Thoracic aorta (tissue), 2 donors: ENCODE data around the gene KIAA1671. TPM values are rescaled to one million over a fixed set of nuclear protein-coding genes. Genes with fewer than 3 reads are reported as not detected.
"Not testable (repeated sequence)": the region's sequence is repeated elsewhere in the genome, so short reads cannot be mapped to it uniquely, and the experiment has no call there.

Experiments used
- ATAC-seq: fragments of 150-250 bp; one replicate; pipeline ENCODE4 v1.8.0; 2017; ENCODE audit warnings: low read depth; ENCODE audit not compliant: insufficient number of reproducible peaks, low FRiP score
- DNase-seq: peaks from one replicate; pipeline ENCODE4 v3.0.0-alpha.2; 2020; ENCODE audit warnings: low spot score
- H3K27ac ChIP-seq, 2 donors: fragments of 200-600 bp; sonication (generic); 1 replicate in 1 of 2; 2 replicates in 1 of 2; pipeline ENCODE4 v1.5.1; 2016; ENCODE audit warnings: mild to moderate bottlenecking in 2 of 2, moderate library complexity in 2 of 2
- H3K27me3 ChIP-seq: fragments of 200-600 bp; sonication (generic); replicated peaks from 2 replicates; pipeline ENCODE4 v1.6.0; 2016; ENCODE audit warnings: mild to moderate bottlenecking; ENCODE audit not compliant: insufficient read depth
- H3K36me3 ChIP-seq: fragments of 200-600 bp; sonication (generic); one replicate; pipeline ENCODE4 v1.5.1; 2016
- H3K4me1 ChIP-seq, 2 donors: fragments of 200-600 bp; sonication (generic); 1 replicate in 1 of 2; 2 replicates in 1 of 2; pipeline versions ENCODE4 v1.5.1 to v1.6.0; 2016; ENCODE audit warnings: low read depth in 2 of 2, mild to moderate bottlenecking in 1 of 2; ENCODE audit not compliant: control insufficient read depth in 1 of 2
- H3K4me3 ChIP-seq: fragments of 200-600 bp; sonication (generic); 2 replicates; pipeline ENCODE4 v1.5.1; 2016; ENCODE audit warnings: mild to moderate bottlenecking
- H3K9me3 ChIP-seq: fragments of 200-600 bp; sonication (generic); 2 replicates; pipeline ENCODE4 v1.5.1; 2016
- CTCF ChIP-seq: fragments of 200-600 bp; sonication (generic); IDR thresholded peaks from one replicate; pipeline ENCODE4 v1.5.1; 2019; ENCODE audit warnings: antibody characterized with exemption
- total RNA-seq, 2 donors: library from RNA; depleted of rRNA; stranded (reverse); fragments of >200 nt; gene quantifications; one replicate each; pipeline versions ENCODE4 v1.1.0 to v1.2.3, GENCODE V29; 2016

KIAA1671 gene
- total RNA-seq, 2 donors from 2014 or later, result 57.8 to 86.8 TPM

DNA sequence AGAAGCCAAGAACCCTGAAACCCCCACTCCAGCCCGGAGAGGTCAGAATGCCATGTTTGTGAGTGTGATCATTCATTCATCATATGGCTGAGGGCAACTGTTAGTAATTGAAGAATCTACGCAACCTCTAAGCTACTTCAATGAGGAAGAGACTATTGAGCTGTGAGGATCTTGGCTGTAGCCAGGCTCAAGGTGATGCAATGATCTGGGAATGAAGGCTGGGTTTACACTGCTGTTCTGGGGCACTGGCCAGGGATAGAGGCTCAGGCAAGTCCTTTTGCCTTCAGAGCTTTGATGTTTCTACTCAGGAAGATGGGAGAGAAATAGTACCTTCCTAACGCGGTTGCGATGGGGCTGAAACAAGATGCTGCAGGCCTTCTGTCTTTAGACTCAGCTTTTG, 279.8 kb downstream of the KIAA1671 start:
- no peak for ATAC-seq

GRCh38 chr22:25233706-25234105, 281.2 kb downstream of the KIAA1671 start:
- H3K4me1 ChIP-seq, H3K27ac ChIP-seq, H3K36me3 ChIP-seq, ATAC-seq, H3K9me3 ChIP-seq, DNase-seq, H3K4me3 ChIP-seq, H3K27me3 ChIP-seq: not testable (repeated sequence)

More for the DNA sequence above, 279.8 kb downstream of the KIAA1671 start:
- TF ChIP-seq CTCF, result no peak
- Histone ChIP-seq H3K36me3 (no peaks in the 10 kb centered on the region), H3K9me3 (no peaks in the 10 kb centered on the region), H3K27me3 (no peaks in the 10 kb centered on the region), H3K4me1 (no peaks in the 10 kb centered on the region), H3K27ac (no peak overlapping the region), H3K4me3 (no peak overlapping the region)
- DNase-seq, result no peak

GRCh38 chr22:25235547-25236290, 283.2 kb downstream of the KIAA1671 start:
- Histone ChIP-seq H3K36me3 (no peaks in the 10 kb centered on the region), H3K27me3 (no peaks in the 10 kb centered on the region), H3K4me3 (no peak overlapping the region), H3K4me1 (no peaks in the 10 kb centered on the region), H3K9me3 (no peaks in the 10 kb centered on the region), H3K27ac (no peak overlapping the region)
- DNase-seq (no peak), ATAC-seq (peak; percentile 65)
- TF ChIP-seq CTCF, result peak; percentile 43

DNA sequence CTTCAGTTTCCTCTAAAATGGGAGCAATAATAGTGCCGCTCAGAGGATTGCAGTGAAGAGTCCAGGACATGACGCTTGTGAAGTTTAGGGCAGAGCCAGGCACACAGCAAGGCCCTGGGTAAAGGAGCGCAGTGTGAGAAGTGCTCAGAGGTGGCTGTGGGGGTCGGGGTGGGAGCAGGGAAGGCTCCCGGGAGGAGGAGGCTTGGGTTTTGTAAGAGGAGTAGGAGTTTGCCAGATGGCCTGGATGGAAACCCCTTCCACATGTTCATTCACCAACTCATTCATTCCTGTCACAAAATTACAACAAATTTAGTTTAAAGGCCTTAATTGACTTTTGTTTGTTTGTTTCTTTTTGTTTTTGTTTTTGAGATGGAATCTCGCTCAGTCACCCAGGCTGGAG, 283.9 kb downstream of the KIAA1671 start:
- no peak overlapping the region for H3K4me3 ChIP-seq
- no peaks in the 10 kb centered on the region for H3K4me1 ChIP-seq
- no peaks in the 10 kb centered on the region for H3K36me3 ChIP-seq
- no peaks in the 10 kb centered on the region for H3K9me3 ChIP-seq
- DNase-seq, result no peak
- no peaks in the 10 kb centered on the region for H3K27me3 ChIP-seq
- no peak for TF ChIP-seq CTCF
- no peak overlapping the region for H3K27ac ChIP-seq
- ATAC-seq, result no peak

DNA sequence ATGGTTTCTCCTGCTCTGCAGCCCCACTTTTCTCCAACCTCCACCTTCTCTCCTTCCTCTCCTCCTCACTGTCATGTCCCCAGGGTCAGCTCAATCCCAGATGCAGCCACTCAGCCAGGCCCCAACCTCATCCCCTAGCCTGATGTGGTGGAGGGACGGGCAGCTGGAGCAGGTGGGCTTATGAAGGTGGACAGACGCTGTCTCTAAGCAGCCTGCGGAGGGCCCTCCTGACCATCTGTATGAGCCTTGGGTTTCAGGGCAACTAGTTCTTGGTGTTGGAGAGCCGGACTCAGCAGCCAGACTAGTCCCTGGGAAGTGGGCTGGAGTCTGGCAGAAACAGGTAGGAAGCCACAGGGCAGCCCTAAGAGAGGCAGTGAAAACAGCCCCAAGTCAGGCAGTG, 285.0 kb downstream of the KIAA1671 start:
- Histone ChIP-seq H3K27me3 (no peaks in the 10 kb centered on the region), H3K27ac (no peak overlapping the region), H3K9me3 (no peaks in the 10 kb centered on the region), H3K36me3 (no peaks in the 10 kb centered on the region), H3K4me1 (no peaks in the 10 kb centered on the region), H3K4me3 (no peak overlapping the region)
- no peak for ATAC-seq
- no peak for DNase-seq
- no peak for TF ChIP-seq CTCF

DNA sequence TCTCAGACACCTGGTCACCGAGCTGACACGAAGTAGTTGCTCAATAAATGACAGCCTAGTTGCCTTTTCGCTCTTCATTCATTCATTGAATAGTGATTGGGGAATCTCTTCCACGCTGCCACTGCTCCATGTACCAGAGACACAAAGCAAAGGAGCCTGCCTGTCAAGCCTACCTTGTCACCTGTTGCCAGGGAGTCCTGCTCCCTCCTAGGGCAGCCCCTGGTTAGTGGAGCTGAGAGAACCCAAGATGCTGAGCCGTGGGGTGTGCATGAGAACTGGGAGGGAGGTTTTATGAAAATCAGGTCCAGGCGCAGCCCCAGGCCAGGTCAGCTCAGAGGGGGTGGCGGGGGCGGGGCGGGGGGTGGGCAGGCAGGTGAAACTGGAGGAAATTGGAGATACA, 285.5 kb downstream of the KIAA1671 start:
- H3K27ac ChIP-seq, H3K27me3 ChIP-seq: not testable (repeated sequence)

More for the DNA sequence above, 285.5 kb downstream of the KIAA1671 start:
- H3K36me3 ChIP-seq, H3K4me3 ChIP-seq, H3K9me3 ChIP-seq, H3K4me1 ChIP-seq, DNase-seq, ATAC-seq: not testable (repeated sequence)

Other genes with a start within 250 kb of the KIAA1671 start
- not detected for gene PIWIL3, start 178.0 kb upstream of the KIAA1671 start, total RNA-seq
- 10 to 100 TPM in 1 of 2 donors, 1 to 10 TPM in 1; 6.8 to 11.1 TPM for gene SGSM1, start 146.5 kb upstream of the KIAA1671 start, total RNA-seq
- not detected for gene LHFPL7, start 6.0 kb upstream of the KIAA1671 start, total RNA-seq
- 1 to 10 TPM in 1 of 2 donors, not detected in 1; 1.8 TPM for gene CRYBB3, start 247.1 kb downstream of the KIAA1671 start, total RNA-seq